Spleen (tissue), 11 donors: ENCODE data around the gene PDCD1LG2. TPM values are rescaled to one million over a fixed set of nuclear protein-coding genes. Genes with fewer than 3 reads are reported as not detected.

Experiments
- DNase-seq: peaks from one replicate; pipeline ENCODE4 v3.0.0-alpha.2; 2020
- H3K27ac ChIP-seq, 8 donors: fragments of 200-600 bp; sonication (generic) in 7 of 8; 1 replicate in 4 of 8; 2 replicates in 4 of 8; pipeline versions ENCODE4 v1.5.0 to v1.8.0; 2016 to 2021; ENCODE audit warnings: inconsistent platforms in 4 of 8, mild to moderate bottlenecking in 4 of 8, moderate library complexity in 1 of 8
- H3K27me3 ChIP-seq, 7 donors: fragments of 200-600 bp; sonication (generic) in 6 of 7; replicated peaks in 1 of 7; 1 replicate in 4 of 7; 2 replicates in 3 of 7; pipeline versions ENCODE4 v1.5.0 to v1.8.0; 2016 to 2021; ENCODE audit warnings: inconsistent platforms in 3 of 7, mild to moderate bottlenecking in 1 of 7
- H3K36me3 ChIP-seq, 6 donors: fragments of 200-600 bp; sonication (generic) in 5 of 6; 1 replicate in 4 of 6; 2 replicates in 2 of 6; pipeline versions ENCODE4 v1.5.0 to v1.8.0; 2016 to 2021; ENCODE audit warnings: inconsistent platforms in 2 of 6
- H3K4me1 ChIP-seq, 6 donors: fragments of 200-600 bp; sonication (generic) in 5 of 6; 1 replicate in 3 of 6; 2 replicates in 3 of 6; pipeline versions ENCODE4 v1.5.0 to v1.8.0; 2016 to 2021; ENCODE audit warnings: inconsistent platforms in 3 of 6
- H3K4me3 ChIP-seq, 8 donors: fragments of 200-600 bp; sonication (generic) in 7 of 8; 1 replicate in 4 of 8; 2 replicates in 4 of 8; pipeline versions ENCODE4 v1.5.0 to v1.8.0; 2016 to 2021; ENCODE audit warnings: inconsistent platforms in 4 of 8, mild to moderate bottlenecking in 4 of 8, moderate library complexity in 2 of 8
- H3K9me3 ChIP-seq, 8 donors: fragments of 200-600 bp; sonication (generic) in 7 of 8; 1 replicate in 4 of 8; 2 replicates in 4 of 8; pipeline versions ENCODE4 v1.5.0 to v1.8.0; 2016 to 2021; ENCODE audit warnings: inconsistent platforms in 4 of 8
- POLR2A ChIP-seq, 3 donors: fragments of 450-650 bp; IDR thresholded peaks; one replicate each; pipeline ENCODE4 v1.5.1; 2017; ENCODE audit warnings: antibody characterized with exemption in 3 of 3, mild to moderate bottlenecking in 1 of 3
- POLR2AphosphoS5 ChIP-seq, 3 donors: sonication (generic); formaldehyde crosslinking; IDR thresholded peaks; one replicate each; pipeline ENCODE4 v1.5.1; 2017; ENCODE audit warnings: antibody characterized with exemption in 3 of 3
- WGBS, 5 donors: extraction: QIAGEN DNeasy Blood & Tissue Kit in 3 of 5; methylation state at CpG; one replicate each; pipeline versions ENCODE4 v1.1.5 to v1.1.7; 2013 to 2018; 5-methylcytosine and 5-hydroxymethylcytosine counted together
- intact Hi-C: fragments of 100-400 bp; cut with DNase I; formaldehyde crosslinking; loops from one replicate; pipeline ENCODE4 v1.15.0; 2023; ENCODE audit warnings: low total_unique reads
- polyA plus RNA-seq, 3 donors: library from polyadenylated mRNA; stranded (reverse); fragments of 200-250 nt; gene quantifications; one replicate each; pipeline ENCODE4 v1.2.1, GENCODE V29; 2013
- total RNA-seq, 7 donors: library from RNA; depleted of rRNA in 3 of 7; stranded (reverse); fragments of >200 nt in 3 of 7; fragmentation: NEBNext Ultra II Directional in 4 of 7; extraction: Animal tissue kit (Norgen Biotek cat#: 25700) in 4 of 7; gene quantifications; one replicate each; pipeline versions ENCODE4 v1.1.0 to v1.2.1, GENCODE V29; 2016 to 2021
- TF ChIP-seq, protein P1 (sequence below), 11 experiments: fragments of 200-600 bp in 7 of 11; fragments of 450-650 bp in 4 of 11; sonication (generic) in 4 of 11; IDR thresholded peaks in 8 of 11; conservative IDR thresholded peaks in 3 of 11; 1 replicate in 7 of 11; 2 replicates in 4 of 11; pipeline versions ENCODE4 v1.4.0 to v1.8.0; 2016 to 2021; ENCODE audit warnings: antibody characterized with exemption in 11 of 11, inconsistent platforms in 4 of 11, mild to moderate bottlenecking in 1 of 11
- donor health status: healthy with polysubstance abuse.
- donor health status: DM: no; HTN: no; CAD: no; lungs with moderate emphysema.
- donor health status: DM: no; HTN: no; CAD: no.
- donor health status: Bipolar disorder and iron deficiency.
- donor health status: healthy.
- donor health status: DM: no; HTN: no; CAD: no.
- donor health status: DM: yes; HTN: yes; CAD: no.

The PDCD1LG2 gene
- total and polyA plus RNA-seq, 10 donors: 2.0 to 29.3 (median 17.4) TPM

DNA sequence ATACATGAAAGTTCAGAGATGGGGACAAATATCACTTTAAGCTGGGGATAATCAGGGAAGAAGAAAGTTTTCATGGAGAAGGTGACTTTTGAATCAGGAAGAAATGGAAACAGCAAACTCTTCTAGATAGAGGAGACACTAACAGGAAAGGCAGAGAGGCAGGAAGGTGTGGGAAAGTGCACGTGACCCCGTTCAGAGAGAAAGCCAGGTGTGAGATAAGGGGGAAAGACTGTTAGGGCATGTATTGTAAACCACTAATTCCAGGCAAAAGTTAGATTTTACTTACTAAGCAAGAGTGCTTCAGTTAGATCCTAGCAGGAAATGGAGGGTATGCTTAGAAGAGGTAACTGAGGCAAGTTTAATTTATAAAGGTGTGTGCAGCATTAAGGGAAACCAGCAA is 58.5 kb downstream of the PDCD1LG2 start:
- Histone ChIP-seq H3K27ac (no peak overlapping the region), H3K4me1 (peaks cover 0 to 26% (median 8%) of the 10 kb centered on the region in 6 donors), H3K36me3 (peaks cover 0 to 39% (median 0%) of the 10 kb centered on the region in 6 donors), H3K9me3 (no peaks in the 10 kb centered on the region), H3K4me3 (no peak overlapping the region), H3K27me3 (no peaks in the 10 kb centered on the region)
- TF ChIP-seq, protein P1, sequence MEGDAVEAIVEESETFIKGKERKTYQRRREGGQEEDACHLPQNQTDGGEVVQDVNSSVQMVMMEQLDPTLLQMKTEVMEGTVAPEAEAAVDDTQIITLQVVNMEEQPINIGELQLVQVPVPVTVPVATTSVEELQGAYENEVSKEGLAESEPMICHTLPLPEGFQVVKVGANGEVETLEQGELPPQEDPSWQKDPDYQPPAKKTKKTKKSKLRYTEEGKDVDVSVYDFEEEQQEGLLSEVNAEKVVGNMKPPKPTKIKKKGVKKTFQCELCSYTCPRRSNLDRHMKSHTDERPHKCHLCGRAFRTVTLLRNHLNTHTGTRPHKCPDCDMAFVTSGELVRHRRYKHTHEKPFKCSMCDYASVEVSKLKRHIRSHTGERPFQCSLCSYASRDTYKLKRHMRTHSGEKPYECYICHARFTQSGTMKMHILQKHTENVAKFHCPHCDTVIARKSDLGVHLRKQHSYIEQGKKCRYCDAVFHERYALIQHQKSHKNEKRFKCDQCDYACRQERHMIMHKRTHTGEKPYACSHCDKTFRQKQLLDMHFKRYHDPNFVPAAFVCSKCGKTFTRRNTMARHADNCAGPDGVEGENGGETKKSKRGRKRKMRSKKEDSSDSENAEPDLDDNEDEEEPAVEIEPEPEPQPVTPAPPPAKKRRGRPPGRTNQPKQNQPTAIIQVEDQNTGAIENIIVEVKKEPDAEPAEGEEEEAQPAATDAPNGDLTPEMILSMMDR (IDR thresholded peaks at IDR 0.05 in 8 of 11, conservative IDR thresholded peaks at IDR 0.05 in 3 of 11): no peak
- no peak for TF ChIP-seq POLR2AphosphoS5 (IDR thresholded peaks at IDR 0.05)
- TF ChIP-seq POLR2A (IDR thresholded peaks at IDR 0.05): no peak
- WGBS, 5 donors: 25 to 37% (median 31%) methylated on average over 2 of the region's 2 CpGs
- DNase-seq: no peak
- intact Hi-C loops: no loop called here

DNA sequence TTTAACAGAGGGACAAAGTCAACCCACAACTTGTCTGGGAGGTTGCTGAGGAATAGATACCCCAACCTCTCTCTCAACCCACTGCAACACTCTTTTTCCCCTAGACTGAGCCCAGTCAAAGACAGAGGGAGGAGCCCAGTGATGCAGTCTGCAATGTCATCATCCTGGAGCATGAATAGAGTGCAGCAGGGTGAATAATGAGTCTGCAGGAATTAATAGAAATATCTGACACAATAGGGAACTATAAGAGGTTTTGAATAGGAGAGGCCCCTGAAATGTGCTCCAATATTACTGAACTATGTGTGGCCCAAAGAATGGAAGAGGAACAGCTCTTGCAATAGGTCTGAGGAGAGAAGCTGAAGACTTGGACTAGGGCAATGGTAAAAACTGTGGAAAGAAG is 59.1 kb downstream of the PDCD1LG2 start:
- DNase-seq: no peak
- intact Hi-C loops: no loop called here
- H3K4me3 ChIP-seq: no peak overlapping the region
- peaks cover 0 to 37% (median 0%) of the 10 kb centered on the region in 6 donors for H3K36me3 ChIP-seq
- TF ChIP-seq POLR2AphosphoS5 (IDR thresholded peaks at IDR 0.05) (no peak), POLR2A (IDR thresholded peaks at IDR 0.05) (no peak)
- TF ChIP-seq, protein P1 (IDR thresholded peaks at IDR 0.05 in 8 of 11, conservative IDR thresholded peaks at IDR 0.05 in 3 of 11): no peak
- H3K9me3 ChIP-seq: peaks cover 0 to under 1% (median 0%) of the 10 kb centered on the region in 8 donors
- no peak overlapping the region for H3K27ac ChIP-seq
- no peaks in the 10 kb centered on the region for H3K27me3 ChIP-seq
- H3K4me1 ChIP-seq: peaks cover 0 to 26% (median 8%) of the 10 kb centered on the region in 6 donors

DNA sequence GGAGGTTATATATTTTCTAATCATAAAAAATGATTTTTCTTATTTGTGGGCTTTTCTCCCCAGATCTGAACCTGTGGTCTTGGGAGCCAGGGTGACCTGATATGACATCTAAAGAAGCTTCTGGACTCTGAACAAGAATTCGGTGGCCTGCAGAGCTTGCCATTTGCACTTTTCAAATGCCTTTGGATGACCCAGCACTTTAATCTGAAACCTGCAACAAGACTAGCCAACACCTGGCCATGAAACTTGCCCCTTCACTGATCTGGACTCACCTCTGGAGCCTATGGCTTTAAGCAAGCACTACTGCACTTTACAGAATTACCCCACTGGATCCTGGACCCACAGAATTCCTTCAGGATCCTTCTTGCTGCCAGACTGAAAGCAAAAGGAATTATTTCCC is 59.6 kb downstream of the PDCD1LG2 start:
- intact Hi-C loops: no loop called here
- 86 to 93% (median 92%) methylated on average over 1 of the region's 1 CpG for WGBS, 5 donors

DNA sequence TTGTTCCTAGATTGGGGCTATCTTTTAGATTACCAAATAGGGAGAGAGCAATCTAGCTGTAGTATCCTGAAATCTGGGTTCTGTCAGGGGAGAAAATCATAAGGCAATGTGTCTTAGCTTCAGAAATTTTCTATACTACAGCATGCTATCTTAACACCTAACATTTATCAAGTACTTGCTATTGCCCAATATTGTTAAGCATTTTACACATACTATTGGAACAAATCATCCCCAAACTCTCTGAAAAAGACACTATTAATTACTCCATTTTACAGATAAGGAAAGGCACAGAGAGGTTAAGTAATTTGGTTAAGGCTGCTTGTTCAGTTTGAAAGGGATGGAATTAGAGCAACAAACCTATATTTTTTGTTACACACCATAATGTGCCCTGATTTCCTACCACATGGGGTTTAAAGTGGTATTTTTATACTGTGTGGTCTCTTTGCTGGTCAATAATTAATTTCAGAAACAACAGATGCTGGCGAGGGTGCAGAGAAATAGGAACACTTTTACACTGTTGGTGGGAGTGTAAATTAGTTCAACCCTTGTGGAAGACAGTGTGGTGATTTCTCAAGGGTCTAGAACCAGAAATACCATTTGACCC is 61.4 kb downstream of the PDCD1LG2 start:
- intact Hi-C loops: no loop called here
- no peak overlapping the region for H3K27ac ChIP-seq
- TF ChIP-seq, protein P1 (IDR thresholded peaks at IDR 0.05 in 8 of 11, conservative IDR thresholded peaks at IDR 0.05 in 3 of 11): no peak
- no peak for TF ChIP-seq POLR2A (IDR thresholded peaks at IDR 0.05)
- no peak for TF ChIP-seq POLR2AphosphoS5 (IDR thresholded peaks at IDR 0.05)

More for the DNA sequence above, 59.6 kb downstream of the PDCD1LG2 start:
- Histone ChIP-seq H3K27me3 (no peaks in the 10 kb centered on the region), H3K27ac (no peak overlapping the region), H3K4me1 (peaks cover 0 to 26% (median 8%) of the 10 kb centered on the region in 6 donors), H3K9me3 (peaks cover 0 to 5% (median 2%) of the 10 kb centered on the region in 8 donors), H3K36me3 (peaks cover 0 to 37% (median 0%) of the 10 kb centered on the region in 6 donors), H3K4me3 (no peak overlapping the region)
- DNase-seq: no peak
- TF ChIP-seq, protein P1 (IDR thresholded peaks at IDR 0.05 in 8 of 11, conservative IDR thresholded peaks at IDR 0.05 in 3 of 11): no peak
- no peak for TF ChIP-seq POLR2AphosphoS5 (IDR thresholded peaks at IDR 0.05)
- no peak for TF ChIP-seq POLR2A (IDR thresholded peaks at IDR 0.05)

More for the DNA sequence above, 61.4 kb downstream of the PDCD1LG2 start:
- Histone ChIP-seq H3K36me3 (peaks cover 0 to 31% (median 0%) of the 10 kb centered on the region in 6 donors), H3K4me1 (peaks cover 0 to 16% (median 5%) of the 10 kb centered on the region in 6 donors), H3K4me3 (no peak overlapping the region), H3K27me3 (no peaks in the 10 kb centered on the region), H3K9me3 (peaks cover 0 to 5% (median 2%) of the 10 kb centered on the region in 8 donors)
- 77 to 100% (median 81%) methylated on average over 1 of the region's 1 CpG for WGBS, 5 donors
- no peak for DNase-seq
